ENCODE measurements around the gene TDRD10.

Gene TDRD10

DNA sequence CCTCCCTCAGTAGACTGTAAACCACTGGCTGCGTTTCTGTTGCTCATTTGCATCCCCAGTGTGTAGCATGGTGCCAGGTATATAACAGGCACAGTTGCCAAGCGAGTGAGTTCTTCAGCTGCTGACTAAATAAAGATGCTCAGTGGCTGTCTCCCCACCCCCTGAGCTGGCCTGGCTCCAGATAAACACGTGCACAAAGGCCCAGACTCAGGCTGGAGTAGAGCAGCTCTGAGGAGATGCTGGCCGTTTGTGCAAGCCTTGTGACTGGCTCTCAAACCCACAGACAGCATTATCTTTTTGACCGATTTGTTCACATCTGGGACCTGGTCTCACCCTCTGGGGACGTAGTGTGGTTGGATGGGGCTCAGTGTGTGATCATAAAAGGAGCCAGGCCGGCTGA is 72.7 kb downstream of the TDRD10 start:
- TF ChIP-seq, protein P1, sequence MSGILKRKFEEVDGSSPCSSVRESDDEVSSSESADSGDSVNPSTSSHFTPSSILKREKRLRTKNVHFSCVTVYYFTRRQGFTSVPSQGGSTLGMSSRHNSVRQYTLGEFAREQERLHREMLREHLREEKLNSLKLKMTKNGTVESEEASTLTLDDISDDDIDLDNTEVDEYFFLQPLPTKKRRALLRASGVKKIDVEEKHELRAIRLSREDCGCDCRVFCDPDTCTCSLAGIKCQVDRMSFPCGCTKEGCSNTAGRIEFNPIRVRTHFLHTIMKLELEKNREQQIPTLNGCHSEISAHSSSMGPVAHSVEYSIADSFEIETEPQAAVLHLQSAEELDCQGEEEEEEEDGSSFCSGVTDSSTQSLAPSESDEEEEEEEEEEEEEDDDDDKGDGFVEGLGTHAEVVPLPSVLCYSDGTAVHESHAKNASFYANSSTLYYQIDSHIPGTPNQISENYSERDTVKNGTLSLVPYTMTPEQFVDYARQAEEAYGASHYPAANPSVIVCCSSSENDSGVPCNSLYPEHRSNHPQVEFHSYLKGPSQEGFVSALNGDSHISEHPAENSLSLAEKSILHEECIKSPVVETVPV (CRISPR knock-in tag; IDR thresholded peaks at IDR 0.05), result no peak
- TF ChIP-seq ESRRG (CRISPR knock-in tag; IDR thresholded peaks at IDR 0.05) (no peak), BACH2 (CRISPR knock-in tag; IDR thresholded peaks at IDR 0.05; ENCODE audit: borderline replicate concordance) (no peak), ZNF8 (CRISPR knock-in tag; IDR thresholded peaks at IDR 0.05) (no peak), ZFP3 (CRISPR knock-in tag; IDR thresholded peaks at IDR 0.05) (no peak), PPARA (CRISPR knock-in tag; IDR thresholded peaks at IDR 0.05; ENCODE audit: borderline replicate concordance) (no peak), ISL1 (CRISPR knock-in tag; IDR thresholded peaks at IDR 0.05) (no peak), SNAI2 (CRISPR knock-in tag; IDR thresholded peaks at IDR 0.05) (no peak), ZNF565 (CRISPR knock-in tag; conservative IDR thresholded peaks at IDR 0.05; ENCODE audit: low read depth) (no peak), CSDC2 (CRISPR knock-in tag; IDR thresholded peaks at IDR 0.05) (no peak), GLIS3 (CRISPR knock-in tag; IDR thresholded peaks at IDR 0.05) (no peak), ARNTL (CRISPR knock-in tag; IDR thresholded peaks at IDR 0.05; ENCODE audit: borderline replicate concordance, low read depth) (no peak), ZFP30 (CRISPR knock-in tag; IDR thresholded peaks at IDR 0.05) (no peak), ZNF70 (CRISPR knock-in tag; IDR thresholded peaks at IDR 0.05) (no peak), TCF4 (CRISPR knock-in tag; IDR thresholded peaks at IDR 0.05; ENCODE audit: borderline replicate concordance) (no peak), CREB5 (CRISPR knock-in tag; IDR thresholded peaks at IDR 0.05; ENCODE audit: low read depth) (no peak), OSR1 (CRISPR knock-in tag; IDR thresholded peaks at IDR 0.05) (no peak), POU6F1 (CRISPR knock-in tag; IDR thresholded peaks at IDR 0.05; ENCODE audit: borderline replicate concordance, low read depth) (no peak)
- TF ChIP-seq, protein P2, sequence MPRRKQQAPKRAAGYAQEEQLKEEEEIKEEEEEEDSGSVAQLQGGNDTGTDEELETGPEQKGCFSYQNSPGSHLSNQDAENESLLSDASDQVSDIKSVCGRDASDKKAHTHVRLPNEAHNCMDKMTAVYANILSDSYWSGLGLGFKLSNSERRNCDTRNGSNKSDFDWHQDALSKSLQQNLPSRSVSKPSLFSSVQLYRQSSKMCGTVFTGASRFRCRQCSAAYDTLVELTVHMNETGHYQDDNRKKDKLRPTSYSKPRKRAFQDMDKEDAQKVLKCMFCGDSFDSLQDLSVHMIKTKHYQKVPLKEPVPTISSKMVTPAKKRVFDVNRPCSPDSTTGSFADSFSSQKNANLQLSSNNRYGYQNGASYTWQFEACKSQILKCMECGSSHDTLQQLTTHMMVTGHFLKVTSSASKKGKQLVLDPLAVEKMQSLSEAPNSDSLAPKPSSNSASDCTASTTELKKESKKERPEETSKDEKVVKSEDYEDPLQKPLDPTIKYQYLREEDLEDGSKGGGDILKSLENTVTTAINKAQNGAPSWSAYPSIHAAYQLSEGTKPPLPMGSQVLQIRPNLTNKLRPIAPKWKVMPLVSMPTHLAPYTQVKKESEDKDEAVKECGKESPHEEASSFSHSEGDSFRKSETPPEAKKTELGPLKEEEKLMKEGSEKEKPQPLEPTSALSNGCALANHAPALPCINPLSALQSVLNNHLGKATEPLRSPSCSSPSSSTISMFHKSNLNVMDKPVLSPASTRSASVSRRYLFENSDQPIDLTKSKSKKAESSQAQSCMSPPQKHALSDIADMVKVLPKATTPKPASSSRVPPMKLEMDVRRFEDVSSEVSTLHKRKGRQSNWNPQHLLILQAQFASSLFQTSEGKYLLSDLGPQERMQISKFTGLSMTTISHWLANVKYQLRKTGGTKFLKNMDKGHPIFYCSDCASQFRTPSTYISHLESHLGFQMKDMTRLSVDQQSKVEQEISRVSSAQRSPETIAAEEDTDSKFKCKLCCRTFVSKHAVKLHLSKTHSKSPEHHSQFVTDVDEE (CRISPR knock-in tag; IDR thresholded peaks at IDR 0.05), result no peak
- ATAC-seq, result peak; percentile 45

DNA sequence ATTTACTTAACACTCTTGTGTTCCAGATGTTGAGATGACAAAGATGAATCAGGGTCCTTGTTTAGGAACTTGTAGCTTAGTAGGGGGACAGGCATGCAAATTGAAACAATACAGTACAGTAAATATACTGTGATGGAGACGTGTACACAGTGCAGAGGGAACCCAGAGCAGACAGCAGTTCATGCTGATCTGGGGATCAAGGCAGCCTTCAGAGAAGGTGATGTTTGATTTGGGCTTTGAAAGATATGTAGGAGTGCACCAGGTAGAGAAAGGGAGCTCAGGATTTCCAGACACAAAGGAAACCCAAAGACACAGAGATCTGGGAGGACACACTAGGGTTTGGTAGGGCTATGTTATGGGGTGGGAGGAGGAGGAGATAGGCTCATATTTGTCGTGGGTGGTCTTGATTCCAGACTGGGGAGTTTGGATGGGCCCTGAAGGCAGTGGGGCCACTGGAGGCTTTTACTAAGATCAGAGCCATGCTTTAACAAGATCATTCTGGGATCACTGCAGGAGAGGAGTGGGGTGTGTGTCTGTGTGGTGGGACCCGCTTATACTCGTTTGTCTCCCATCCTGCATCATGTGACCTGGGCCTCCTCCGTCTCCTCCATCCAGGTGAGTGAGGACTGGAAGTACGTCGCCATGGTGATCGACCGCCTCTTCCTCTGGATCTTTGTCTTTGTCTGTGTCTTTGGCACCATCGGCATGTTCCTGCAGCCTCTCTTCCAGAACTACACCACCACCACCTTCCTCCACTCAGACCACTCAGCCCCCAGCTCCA is 73.3 kb downstream of the TDRD10 start:
- peak; percentile 4; the same call in 2 of the 3 replicates for ATAC-seq
- TF ChIP-seq ZFP3 (CRISPR knock-in tag; IDR thresholded peaks at IDR 0.05) (peak; percentile 91), ZNF70 (CRISPR knock-in tag; IDR thresholded peaks at IDR 0.05) (no peak)

DNA sequence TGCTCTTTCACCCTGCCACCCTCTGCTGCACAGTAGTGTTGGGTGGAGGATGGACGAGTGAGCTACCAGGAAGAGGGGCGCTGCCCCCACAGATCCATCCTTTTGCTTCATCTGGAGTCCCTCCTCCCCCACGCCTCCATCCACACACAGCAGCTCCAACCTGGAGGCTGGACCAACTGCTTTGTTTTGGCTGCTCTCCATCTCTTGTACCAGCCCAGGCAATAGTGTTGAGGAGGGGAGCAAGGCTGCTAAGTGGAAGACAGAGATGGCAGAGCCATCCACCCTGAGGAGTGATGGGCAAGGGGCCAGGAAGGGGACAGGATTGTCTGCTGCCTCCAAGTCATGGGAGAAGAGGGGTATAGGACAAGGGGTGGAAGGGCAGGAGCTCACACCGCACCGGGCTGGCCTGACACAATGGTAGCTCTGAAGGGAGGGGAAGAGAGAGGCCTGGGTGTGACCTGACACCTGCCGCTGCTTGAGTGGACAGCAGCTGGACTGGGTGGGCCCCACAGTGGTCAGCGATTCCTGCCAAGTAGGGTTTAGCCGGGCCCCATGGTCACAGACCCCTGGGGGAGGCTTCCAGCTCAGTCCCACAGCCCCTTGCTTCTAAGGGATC is 74.0 kb downstream of the TDRD10 start:
- no peak for ATAC-seq
- TF ChIP-seq PPARA (CRISPR knock-in tag; IDR thresholded peaks at IDR 0.05; ENCODE audit: borderline replicate concordance) (no peak), ZNF565 (CRISPR knock-in tag; conservative IDR thresholded peaks at IDR 0.05; ENCODE audit: low read depth) (no peak), TOX (CRISPR knock-in tag; IDR thresholded peaks at IDR 0.05; ENCODE audit: borderline replicate concordance) (no peak)

All from SK-N-SH treated with all-trans-retinoic acid at 6 μM for 48 hours (cell line).